Putamen (tissue), 1 donor: ENCODE data around the gene SPDYE1.
"Not testable (repeated sequence)": the region's sequence is repeated elsewhere in the genome, so short reads cannot be mapped to it uniquely, and the experiment has no call there.

Source experiments
- DNase-seq: peaks from one replicate; pipeline ENCODE4 v3.0.0-alpha.2; 2016; ENCODE audit warnings: low spot score

SPDYE1 gene, protein sequence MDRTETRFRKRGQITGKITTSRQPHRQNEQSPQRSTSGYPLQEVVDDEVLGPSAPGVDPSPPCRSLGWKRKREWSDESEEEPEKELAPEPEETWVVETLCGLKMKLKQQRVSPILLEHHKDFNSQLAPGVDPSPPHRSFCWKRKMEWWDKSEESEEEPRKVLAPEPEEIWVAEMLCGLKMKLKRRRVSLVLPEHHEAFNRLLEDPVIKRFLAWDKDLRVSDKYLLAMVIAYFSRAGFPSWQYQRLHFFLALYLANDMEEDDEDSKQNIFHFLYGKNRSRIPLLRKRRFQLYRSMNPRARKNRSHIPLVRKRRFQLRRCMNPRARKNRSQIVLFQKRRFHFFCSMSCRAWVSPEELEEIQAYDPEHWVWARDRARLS

DNA sequence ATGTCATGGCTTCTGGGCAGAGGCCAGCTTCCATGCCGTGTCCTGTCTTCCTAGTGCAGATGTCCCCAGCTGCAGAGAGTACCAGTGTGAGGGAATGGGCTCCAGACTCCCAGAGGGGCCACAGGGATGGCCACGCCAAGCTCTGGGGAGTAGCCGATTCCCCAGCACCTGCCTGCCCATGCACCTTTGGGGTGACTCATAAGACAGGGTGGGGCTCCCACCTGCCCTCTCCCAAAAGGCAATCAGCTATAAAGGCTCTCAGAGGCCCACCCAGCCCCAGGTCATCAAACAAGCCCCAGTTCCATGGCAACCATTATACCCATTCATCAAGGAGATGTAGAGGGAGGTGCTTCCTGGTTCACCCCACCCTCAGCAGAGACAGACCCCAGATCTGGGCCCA is at the start of gene SPDYE1:
Gene SPDYE1, plus strand, starts transcription at position 366 of the 400 bp plus-strand sequence. CDS start 2,053 bp downstream, outside the sequence.
- DNase-seq: not testable (repeated sequence)

DNA sequence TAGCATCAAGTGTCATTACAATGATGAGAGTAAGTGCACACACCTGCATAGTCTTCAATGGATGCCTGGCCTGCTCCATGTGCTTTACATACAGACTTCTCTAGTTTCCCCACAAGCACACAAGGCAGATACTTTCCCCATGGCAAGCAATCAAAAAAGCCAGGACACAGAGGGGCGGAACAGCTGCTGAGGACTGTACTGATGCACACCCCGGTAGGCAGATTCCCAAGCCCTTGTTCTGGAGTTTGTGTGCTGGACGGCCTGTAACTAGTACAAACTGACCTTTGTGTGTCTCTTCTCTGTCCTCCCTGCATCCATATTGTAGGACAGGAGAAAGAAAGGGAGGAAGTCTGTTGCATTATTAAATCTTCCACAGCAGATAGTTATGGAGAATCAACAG is 45.7 kb upstream of the SPDYE1 start:
- DNase-seq: no peak

DNA sequence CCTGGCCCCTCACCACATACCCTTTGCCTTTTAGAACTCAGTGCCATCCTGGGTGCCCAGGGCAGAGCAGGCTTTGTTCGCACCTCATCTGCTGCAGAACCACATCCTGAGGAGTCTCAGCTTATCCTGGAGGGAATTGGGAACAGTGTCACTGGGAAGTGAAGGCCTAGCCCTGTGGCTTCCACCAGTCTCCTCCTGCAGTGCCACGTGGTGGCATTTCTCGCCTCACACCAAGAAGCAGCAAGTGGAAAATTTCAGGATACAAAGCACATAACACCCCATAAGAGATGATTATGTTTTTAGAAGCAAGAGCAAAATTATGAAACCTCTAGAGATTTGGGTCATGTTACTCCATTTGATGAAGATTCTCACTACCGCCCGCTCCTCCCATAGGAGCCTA is 44.6 kb upstream of the SPDYE1 start:
- no peak for DNase-seq

DNA sequence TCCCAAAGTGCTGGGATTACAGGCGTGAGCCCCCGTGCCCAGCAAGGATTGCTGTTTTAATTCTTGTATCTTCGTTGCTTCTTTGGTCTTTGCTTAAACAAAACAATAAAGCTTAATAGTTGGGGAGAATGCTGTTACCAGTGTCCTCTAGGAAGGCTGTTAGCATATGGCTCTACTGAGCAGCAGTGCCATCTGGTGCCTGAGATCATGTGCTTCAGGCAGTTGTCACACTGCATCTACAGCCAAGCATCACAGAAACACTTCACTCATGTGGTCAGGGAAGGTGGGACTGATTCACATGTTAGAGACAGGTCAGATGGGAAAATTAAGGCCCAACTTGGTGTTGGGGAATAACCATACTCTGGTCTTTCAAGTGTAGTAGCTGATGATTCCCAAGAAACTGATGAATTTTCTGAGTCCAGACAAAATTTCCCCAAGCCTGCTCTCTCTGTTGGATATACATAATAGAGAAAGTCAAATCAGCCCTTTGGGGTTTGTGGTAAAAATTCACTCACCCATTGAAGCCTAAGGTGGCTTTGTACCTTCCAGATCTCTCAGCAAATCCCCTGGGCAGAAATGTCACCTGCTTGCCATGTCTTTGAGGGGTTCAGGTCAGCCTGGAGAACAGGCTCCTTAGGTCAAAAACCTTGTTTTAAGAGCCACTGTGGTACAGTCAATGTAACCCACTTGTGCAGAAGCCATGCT is 43.0 kb upstream of the SPDYE1 start:
- DNase-seq: peak; percentile 42

DNA sequence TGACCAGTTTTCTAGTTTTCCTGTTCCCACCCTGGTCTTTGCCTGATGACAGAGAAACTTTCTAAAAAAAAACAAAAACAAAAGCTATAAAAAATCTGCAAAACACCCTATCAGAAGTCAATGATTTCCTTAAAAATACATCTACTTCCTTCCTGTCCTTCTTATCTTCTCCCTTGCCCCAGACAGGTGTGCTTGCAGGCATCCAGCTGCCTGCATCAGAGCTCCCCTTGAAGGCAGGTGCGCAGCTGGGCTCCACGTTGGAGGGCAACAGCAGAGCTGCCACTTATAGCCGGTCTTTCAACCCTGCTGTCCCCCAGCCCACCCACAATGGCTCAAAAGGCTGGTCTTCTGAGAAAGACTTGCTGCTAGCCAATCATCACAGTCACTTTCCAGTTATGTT is 41.7 kb upstream of the SPDYE1 start:
- no peak for DNase-seq

DNA sequence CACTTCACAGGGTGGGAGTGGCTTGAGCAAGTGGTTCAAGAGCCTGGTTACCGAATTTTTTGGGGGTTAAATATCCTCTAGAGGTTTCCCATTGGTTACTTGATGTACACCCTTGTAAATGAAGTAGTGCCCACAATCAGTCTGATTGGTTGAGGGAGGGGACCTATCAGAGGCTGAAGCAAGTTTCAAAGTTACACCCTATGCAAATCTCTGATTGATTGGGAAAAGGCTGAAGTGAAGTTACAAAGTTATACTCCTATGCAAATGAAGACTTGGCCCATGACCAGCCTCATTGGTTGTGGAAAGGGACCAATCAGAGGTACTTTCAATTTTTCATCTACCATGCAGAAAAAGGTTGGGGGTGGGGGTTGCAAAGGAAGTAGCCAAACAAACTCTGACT is 36.8 kb upstream of the SPDYE1 start:
- DNase-seq: no peak

DNA sequence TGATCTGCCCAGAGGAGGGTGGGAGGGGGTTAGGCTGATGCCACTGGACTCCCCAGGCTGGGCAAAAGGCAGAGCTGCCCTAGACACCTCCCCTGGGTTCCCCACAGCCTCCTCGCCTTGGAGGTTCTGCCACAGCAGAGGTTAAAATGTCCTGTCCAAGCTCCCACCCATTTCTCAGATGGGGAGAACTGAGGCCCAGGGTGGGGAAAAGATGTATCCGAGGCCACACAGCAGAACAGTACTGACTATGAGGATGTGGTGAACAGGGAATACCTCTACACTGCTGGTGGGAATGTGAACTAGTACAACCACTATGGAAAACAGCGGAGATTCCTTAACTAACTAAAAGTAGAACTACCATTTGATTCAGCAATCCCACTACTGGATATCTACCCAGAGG is 31.3 kb upstream of the SPDYE1 start:
- not testable (repeated sequence) for DNase-seq

DNA sequence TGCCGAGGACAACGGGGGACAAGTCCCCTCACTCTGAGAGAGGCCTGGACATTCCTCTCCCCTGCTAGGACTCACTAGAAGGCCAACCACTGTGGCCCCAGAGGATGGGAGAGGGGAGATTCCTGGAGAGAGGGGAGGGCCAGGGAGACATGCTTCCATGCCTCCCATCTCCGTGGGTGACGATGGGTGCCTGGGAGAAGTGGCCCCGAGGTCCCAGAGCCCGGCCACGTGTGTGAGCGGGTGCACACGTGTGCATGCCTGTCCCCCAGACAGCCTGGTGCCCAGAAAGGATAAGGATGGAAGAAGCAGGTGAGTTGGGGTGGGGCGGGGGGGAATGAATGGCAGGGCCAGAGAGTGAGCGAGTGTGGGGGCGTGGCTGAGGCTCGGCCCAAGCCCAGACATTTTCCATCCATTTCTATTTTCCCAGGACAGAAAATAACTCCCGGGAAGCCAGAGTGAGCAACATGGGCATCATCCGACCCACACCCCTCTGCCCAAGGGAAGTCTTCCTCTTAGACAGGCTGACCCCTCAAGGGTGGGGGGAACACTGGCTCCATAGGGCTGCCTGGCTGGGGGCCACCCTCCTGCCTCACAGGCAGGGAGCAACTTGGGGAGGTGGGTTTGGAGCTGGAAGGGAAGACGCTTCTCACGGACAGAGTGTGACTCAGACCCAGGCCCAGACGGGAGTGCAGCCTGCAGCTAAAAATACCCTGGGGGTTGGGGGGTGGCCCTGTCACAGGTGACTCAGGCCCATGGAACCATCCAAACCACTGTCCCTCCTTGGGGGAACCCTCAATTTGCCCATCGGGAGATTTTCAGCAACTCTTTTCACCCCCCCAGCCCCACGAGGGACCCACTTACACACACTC is 29.3 kb upstream of the SPDYE1 start:
- DNase-seq: not testable (repeated sequence)

DNA sequence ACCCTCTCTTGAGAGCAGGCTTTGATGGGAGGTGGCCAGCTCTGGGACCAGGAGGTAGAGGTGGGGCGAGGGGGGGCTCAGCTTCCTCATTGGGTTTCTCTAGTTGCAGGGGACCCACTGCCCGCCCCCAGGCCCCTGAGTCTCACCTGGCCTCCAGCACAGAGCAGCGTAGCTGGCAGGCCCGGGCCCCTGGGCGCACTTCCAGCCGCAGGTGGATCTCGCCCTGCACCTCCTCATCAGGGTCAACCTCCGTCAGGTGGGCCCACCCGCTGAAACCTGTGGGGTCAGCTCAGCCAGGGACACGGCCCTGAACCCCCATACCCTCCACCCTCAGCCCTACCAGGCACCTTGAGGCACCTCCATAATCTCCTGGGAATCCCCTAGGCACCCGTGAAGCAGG is 28.1 kb upstream of the SPDYE1 start:
- DNase-seq: not testable (repeated sequence)

DNA sequence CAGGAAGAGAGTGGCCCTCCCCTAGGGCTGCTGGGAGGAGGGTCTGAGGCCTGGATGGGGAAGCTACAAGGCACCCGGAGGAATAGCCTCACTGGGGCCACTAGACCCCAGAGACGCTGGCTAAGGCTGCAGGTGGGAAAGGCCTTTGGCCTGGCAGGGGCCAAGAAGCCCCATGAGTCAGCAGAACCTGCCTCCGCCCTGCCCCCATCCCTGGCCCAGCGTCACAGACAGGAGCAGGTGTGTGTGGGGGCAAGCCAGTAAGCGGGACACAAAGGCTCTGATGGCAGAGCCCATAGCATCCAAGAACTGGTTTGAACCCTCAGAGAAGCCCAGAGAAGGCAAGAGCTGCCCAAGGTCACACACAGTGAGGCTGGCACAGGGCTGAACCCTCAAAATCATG is 27.0 kb upstream of the SPDYE1 start:
- not testable (repeated sequence) for DNase-seq

DNA sequence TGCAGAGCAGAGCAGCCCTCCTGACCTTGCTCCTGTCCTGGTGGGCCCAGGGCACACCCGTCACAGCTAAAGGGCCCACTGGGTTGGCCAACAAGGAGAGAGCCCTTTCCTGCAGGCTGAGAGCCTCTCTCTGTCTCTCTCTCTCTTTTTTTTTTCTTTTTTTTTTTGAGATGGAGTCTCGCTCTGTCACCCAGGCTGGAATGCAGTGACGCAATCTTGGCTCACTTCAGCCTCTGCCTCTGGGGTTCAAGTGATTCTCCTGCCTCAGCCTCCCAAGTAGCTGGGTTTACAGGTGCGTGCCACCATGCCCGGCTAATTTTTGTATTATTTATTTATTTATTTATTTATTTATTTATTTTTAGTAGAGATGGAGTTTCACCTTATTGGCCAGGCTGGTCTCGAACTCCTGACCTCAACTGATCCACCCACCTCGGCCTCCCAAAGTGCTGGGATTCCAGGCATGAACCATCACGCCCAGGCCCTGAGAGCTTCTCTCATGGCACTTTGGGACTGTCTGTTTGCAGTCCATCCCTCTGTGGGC is 23.6 kb upstream of the SPDYE1 start:
- DNase-seq: not testable (repeated sequence)

DNA sequence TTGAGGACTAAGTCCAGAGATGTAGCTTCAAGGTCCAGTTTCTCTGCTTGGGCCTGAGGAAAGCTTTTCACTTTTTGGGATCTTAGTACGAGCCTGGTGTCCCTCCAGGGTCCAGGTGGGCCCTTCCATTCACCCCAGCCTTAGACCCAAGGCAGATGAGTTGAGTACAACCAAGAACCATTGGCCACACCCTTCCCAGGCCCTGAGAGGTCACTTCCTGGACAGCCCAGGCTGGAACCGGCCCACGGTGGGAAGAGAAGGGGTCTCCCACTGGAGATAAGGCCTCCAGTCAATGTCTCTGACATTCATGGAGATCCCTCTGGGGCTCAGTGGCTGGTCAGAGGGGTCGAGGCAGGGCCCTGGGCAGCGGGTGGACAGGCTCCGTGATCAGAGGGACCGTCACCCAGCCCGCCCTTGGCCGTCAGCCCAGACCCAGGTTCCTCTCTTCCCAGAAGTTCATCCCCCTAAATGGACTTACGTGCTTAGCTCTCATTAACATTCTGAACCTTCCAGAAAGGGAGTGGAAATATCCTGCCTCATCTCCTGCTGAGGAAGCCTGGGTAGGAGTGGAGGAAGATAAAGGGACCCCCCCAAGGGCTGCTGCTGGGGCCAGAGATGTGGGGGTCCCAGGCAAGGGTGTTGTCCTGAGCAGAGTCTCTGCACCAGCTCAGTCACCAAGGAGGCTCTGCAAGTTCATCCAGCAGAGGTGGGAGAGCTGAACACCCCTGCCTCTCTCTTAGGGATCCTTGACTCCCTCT is 22.8 kb upstream of the SPDYE1 start:
- not testable (repeated sequence) for DNase-seq

DNA sequence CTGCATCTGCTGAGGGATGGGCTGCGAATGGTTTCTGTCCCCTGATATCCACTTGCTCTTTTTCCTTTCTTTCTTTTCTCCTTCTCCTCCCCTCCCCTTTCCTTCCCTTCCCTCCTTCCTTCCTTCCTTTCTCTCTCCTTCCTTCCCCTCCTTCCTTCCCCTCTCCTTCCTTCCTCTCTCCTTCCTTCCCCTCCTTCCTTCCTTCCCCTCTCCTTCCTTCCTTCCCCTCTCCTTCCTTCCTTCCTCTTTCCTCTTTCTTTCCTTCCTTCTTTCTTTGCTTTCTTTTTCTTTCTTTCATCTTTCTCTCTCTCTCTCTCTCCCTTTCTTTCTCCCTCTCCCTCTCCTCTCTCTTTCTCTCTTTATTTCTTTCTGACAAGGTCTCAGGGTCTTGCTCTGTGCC is 20.2 kb upstream of the SPDYE1 start:
- DNase-seq: no peak

DNA sequence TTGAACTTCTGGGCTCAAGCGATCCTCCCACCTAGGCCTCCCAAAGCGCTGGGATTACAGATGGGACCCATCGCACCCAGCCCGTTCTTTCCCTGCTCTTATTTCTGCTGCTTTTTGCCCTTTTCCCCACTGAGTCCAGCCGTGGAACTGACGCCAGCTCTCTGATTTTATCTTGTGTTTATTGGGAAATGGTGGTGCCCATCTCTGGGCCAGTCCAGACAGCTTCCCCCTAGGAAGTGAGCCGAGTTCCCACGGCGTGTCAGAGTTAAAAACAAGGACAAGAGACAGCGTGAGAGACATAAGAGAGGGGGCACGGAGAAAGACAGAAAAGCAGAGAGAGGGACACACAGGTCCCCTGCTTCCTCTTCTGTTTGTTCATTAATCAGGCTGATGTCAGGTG is 19.6 kb upstream of the SPDYE1 start:
- not testable (repeated sequence) for DNase-seq

DNA sequence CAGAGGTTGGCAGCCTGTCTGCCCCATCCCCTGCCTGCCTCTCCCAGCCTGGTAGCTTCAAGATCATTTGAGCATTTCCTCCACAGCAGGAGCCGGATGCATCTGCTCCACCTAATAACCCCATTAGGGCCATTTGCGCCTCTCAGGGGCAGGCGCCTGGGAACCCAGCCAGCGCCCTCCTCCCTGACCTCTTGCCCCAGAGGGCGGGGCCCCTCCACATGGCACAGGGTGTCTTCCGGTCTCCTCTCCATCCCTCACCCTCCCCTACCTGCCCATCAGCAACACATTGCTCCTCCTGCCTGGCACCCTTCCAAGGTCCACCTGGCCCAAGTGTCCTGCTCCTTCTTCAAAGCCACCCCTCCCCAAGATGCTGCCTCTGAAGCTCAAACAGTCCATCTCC is 14.8 kb upstream of the SPDYE1 start:
- DNase-seq: not testable (repeated sequence)

DNA sequence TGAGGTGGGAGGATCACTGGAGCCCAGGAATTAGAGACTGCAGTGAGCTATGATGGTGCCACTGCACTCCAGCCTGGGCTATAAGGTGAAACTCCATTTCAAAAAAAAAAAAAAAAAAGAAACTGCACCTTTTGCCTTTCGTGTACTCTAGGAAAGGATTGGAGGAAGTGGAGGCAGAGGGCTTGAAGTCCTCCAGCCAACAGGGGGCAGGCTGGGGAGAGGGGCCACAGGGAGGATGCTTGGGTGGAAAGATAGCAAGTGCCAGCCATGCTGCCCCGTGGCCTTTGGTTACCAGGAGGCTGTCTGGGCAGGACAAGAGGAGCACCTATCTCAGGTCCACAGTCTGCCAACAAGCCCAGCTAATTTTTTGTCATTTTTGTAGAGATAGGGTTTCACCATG is 14.0 kb upstream of the SPDYE1 start:
- DNase-seq: not testable (repeated sequence)

DNA sequence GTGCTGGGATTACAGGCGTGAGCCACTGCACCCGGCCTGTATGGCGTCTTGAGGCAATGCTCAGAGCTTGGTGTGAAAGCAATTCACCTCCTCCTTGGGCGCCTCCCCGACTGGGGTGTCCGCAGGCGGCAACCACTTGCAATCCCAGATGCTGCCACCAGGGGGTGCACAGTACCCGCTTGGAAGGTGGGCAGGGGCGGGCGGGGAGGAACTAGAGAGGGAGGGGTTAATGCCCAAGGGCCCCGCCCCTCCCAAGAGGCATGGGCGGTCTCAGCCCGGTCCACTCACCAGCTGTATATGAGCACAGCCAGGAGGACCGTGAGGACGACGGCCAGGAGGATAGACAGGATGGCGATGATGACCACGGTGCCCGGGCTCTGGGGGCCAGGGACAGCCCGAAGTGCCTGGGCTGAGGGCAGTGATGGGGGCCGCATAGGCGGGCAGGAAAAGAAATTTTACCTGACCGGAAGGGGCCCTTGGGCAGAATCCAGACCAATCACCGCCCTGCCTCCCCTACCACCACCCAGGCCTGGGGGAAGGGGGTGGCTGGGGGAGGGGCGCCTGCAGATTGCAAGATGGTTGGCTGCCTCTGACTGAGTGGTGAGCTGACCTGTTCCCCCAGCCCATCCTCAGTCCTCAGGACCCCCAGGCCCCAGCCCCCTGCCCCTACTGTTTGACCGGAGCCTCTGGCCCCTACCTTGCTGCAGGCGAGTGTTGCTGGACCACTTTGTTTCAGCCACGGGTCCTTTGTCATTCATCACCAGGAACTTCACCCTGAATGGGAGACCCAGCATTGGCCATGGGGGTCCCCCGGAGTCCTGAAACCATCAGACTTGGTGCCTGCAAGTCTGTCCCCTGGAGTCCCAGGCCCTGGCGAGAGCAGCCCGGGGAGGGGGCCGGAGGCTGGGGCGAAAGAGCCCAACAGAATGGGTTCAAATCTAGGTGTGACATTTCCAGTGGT is 11.5 kb upstream of the SPDYE1 start:
- DNase-seq: not testable (repeated sequence)

DNA sequence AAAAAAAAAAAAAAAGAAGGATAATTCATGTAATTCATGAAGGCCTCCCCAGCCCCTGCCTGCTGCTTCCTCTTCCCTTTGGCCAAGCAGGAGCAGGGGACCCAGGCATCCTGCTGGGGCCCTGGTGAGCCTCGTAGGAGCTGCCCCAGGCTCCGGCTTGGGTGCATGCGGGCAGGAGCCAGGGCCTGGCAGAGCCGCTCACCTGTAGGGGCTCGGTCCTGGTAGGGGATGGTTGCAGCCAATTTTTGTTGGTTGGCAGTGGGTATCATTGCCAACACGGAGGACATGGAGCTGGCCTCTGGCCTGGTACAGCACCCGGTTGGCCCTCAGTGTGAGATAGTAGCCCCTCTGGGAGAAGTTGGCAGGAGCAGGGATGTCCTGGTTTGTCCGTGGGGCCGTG is 10.2 kb upstream of the SPDYE1 start:
- DNase-seq: not testable (repeated sequence)

DNA sequence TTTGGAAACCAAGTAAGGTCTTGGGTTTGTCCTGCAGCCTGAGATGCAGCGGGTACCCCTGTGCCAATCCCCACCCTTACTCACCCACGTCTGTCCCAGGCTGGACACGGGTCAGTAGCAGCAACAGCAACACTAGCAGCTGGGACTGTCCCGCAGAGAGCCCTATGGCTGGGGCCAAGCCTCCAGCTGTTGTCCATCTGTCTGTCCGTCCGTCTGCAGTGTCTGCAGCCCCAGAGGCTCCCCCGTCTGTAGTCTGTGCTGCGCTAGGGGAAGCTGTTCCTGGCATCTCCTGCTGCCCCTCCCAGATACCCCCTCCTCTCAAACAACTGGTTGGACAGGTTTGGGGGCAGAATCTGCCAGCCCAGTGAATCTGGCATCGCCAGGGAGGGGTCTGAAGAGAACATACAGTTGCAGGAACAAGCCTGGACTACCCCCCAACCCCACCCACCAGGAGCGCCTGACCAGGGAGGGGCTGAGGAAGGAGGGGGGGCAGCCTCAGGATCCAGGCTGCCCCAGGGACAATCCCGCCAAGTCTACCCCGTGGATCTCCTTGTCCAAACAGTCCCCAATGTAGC is 7.6 kb upstream of the SPDYE1 start:
- DNase-seq: not testable (repeated sequence)

DNA sequence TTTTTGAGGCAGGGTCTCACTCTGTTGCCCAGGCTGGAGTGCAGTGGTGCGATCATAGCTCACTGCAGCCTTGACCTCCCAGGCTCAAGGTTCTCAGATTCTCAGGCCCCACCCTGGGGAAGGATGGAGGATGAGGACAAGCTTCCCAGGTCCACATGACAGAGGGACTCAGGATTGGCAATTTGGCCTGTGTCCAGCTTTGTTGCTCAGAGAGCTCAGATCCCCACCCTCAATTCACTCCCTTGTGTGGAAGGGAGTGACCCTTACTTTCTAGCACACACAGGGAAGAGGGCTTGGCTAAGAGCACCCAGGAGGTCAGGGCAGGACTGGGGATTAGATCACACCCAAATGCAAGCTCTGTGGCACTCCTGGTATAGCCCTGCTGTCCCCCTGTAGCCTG is 6.9 kb upstream of the SPDYE1 start:
- not testable (repeated sequence) for DNase-seq
